ENCODE data around the gene ARID4A.
"Not testable (repeated sequence)": the region's sequence is repeated elsewhere in the genome, so short reads cannot be mapped to it uniquely, and the experiment has no call there.

The ARID4A gene

GRCh38 chr14:58362272-58362671 lies 63.9 kb downstream of the ARID4A start:
- not testable (repeated sequence) for DNase-seq (ENCODE audit: low read depth)

GRCh38 chr14:58362798-58363412 lies 64.5 kb downstream of the ARID4A start:
- no peak for DNase-seq (ENCODE audit: low read depth)

GRCh38 chr14:58364316-58364715 lies 66.0 kb downstream of the ARID4A start:
- no peak for DNase-seq (ENCODE audit: low read depth)

GRCh38 chr14:58367296-58367695 lies 68.9 kb downstream of the ARID4A start:
- DNase-seq (ENCODE audit: low read depth) = no peak

- no peak for DNase-seq (ENCODE audit: low read depth)
Observed at GRCh38 chr14:58368956-58369355, 70.6 kb downstream of the ARID4A start.

GRCh38 chr14:58376791-58377190 lies 78.4 kb downstream of the ARID4A start:
- no peak for DNase-seq (ENCODE audit: low read depth)

GRCh38 chr14:58390830-58391229 lies 92.5 kb downstream of the ARID4A start:
- no peak for DNase-seq (ENCODE audit: low read depth)

GRCh38 chr14:58395562-58395811 lies 97.1 kb downstream of the ARID4A start:
- no peak for DNase-seq (ENCODE audit: low read depth)

- peak; percentile 32 for DNase-seq (ENCODE audit: low read depth)
Observed at GRCh38 chr14:58395812-58396788, 97.7 kb downstream of the ARID4A start, which contains the start of gene TOMM20L. Gene TOMM20L, plus strand, starts transcription at chr14:58395930. Its CDS starts 28 bp downstream, at chr14:58395958.

GRCh38 chr14:58397156-58397555 lies 98.8 kb downstream of the ARID4A start:
- DNase-seq (ENCODE audit: low read depth) = no peak

- no peak for DNase-seq (ENCODE audit: low read depth)
Observed at GRCh38 chr14:58398495-58398894, 100.1 kb downstream of the ARID4A start.

GRCh38 chr14:58398895-58399294 lies 100.5 kb downstream of the ARID4A start:
- no peak for DNase-seq (ENCODE audit: low read depth)

- no peak for DNase-seq (ENCODE audit: low read depth)
Observed at GRCh38 chr14:58401587-58401986, 103.2 kb downstream of the ARID4A start.

GRCh38 chr14:58408681-58409215 lies 110.4 kb downstream of the ARID4A start:
- no peak for DNase-seq (ENCODE audit: low read depth)

GRCh38 chr14:58414845-58415244 lies 116.5 kb downstream of the ARID4A start:
- no peak for DNase-seq (ENCODE audit: low read depth)

- DNase-seq (ENCODE audit: low read depth) = no peak
Observed at GRCh38 chr14:58415636-58416547, 117.5 kb downstream of the ARID4A start.

GRCh38 chr14:58416934-58417333 lies 118.6 kb downstream of the ARID4A start:
- not testable (repeated sequence) for DNase-seq (ENCODE audit: low read depth)
